NCI-H69 (cell line): ENCODE results near the gene SOHLH2.

Experiments
- DNase-seq: peaks from one replicate; lab custom pipeline; 2025; lab: John Stamatoyannopoulos, UW

SOHLH2 gene, protein sequence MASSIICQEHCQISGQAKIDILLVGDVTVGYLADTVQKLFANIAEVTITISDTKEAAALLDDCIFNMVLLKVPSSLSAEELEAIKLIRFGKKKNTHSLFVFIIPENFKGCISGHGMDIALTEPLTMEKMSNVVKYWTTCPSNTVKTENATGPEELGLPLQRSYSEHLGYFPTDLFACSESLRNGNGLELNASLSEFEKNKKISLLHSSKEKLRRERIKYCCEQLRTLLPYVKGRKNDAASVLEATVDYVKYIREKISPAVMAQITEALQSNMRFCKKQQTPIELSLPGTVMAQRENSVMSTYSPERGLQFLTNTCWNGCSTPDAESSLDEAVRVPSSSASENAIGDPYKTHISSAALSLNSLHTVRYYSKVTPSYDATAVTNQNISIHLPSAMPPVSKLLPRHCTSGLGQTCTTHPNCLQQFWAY

DNA sequence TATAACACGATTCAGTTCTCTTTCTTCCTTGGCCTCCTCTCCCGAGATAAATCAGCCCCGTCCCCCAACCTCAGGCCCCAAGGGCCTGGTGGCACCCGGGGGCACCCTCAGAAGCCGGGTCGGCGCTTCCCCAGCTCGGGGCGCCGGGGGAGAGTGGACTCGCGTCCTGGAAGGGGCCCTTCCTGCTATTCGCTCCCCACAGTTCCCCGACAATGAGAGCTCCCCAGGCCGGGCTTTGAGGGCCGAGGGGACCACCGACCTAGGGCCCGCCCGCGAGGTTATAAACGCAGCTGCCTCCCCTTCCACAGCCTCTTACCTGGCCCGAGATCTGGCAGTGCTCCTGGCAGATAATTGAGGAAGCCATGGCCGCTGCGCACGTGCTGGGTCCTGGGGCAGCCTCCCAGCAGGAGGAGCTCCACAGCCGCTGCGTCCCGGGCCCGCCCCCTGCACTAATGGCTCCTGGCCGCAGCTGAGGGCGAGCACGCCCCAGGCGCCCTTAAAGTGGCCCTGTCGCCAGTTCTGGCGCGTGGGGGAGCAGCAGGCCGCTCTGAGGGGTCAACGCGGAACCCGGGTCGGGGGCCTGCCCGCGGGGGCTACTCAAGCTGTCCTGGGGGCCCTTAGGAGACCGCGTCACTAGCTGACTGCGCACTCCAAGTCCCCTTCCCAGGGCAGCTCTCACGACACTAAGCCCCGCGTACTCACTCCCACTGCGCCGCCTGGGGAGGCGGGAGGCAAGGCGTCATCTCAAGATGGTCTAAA, at the start of gene SOHLH2:
TSS of gene SOHLH2 (minus strand) at position 394 of the 759 bp plus-strand sequence. CDS start at position 364, 30 bp downstream.
- DNase-seq: no peak

DNA sequence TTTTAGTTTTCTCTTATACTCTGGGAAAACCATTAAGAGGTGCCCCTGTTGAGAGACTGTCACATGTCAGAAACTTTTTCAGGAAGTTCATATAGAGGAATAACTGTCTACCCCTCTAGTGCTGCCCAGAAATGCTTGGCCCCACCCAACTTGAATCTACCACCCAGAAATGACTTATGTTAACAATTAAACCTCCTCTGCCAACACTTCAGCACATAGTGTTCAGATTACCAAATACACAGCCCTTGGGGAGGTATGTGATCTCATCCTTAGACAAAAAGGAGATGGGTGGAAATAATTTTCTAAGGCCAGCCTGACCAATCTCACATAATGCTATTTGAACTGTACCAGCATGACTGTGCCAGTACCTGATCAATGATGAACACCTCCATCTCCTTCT, 47.6 kb upstream of the SOHLH2 start:
- no peak for DNase-seq

DNA sequence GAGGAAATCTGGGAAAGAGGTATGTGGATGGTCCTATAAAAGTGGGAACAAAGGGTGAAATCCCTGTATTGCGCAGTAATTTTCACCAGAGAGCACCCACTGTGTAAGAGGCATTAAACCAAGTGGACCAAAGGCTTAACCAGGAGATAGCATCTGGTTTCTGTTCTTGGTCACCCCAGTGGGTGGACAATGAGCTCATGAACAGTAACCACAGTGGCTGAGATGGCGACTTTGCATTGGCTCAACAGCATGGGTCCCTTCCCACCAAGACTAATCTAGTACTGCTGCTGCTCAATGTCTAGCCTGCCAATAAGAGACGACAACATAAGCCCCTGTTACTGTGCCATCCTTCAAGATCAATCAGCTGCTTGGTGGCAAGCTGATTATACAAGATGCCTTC, 46.7 kb upstream of the SOHLH2 start:
- DNase-seq: no peak

DNA sequence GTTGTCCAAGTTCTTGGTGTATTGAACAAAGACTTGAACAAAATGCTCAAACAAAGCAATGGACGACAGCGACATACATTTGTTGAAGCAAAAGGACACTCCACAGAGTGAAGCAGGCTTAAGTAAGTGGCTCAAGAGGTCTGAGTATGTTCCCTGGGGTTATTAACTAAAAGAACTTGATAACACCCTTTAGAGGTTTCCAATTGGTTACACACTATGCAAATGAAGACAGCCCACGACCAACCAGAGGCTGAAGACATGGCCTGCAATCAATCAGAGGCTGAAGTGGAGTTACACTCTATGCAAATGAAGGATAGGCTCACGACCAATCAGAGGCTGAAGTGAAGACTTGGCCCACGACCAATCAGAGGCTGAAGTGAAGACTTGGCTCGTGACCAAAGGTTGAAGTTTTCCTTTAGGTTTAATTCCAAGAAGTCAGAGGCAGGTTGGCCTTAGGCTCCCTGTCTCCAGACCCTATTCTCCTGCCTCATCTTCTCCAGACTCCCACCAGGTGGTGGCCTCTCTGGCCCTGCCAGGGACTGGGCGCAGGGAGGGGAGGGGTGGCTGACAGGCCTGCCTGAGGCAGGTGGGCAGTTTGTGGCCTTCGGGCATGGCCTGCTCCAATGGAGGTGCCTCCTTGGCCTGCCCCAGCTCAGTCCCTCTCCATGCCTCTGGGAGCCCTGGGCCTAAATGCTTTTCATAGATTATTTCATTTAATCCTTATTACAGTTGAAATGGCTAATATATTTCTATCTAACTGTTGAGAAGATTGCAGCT, 45.2 kb upstream of the SOHLH2 start:
- no peak for DNase-seq

DNA sequence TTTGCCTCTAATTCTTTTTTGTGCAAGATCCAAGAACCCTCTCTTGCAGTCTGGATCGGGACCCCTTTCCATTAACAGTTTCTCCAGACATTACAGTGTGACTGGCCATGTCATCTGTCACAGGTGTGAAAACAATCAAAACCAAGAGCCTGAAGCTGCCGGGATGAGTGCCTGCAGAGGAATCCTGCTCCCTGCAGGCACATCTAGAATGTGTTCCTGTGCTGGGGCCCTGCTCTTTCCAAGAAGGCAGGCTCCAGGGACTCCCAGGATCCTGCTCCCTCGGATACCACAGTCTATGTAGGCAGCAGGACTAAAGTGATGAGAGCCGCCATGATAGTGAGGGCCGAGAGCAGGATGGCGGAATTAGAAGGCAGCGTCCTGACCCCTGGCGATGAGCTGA, 44.5 kb upstream of the SOHLH2 start:
- DNase-seq: no peak

DNA sequence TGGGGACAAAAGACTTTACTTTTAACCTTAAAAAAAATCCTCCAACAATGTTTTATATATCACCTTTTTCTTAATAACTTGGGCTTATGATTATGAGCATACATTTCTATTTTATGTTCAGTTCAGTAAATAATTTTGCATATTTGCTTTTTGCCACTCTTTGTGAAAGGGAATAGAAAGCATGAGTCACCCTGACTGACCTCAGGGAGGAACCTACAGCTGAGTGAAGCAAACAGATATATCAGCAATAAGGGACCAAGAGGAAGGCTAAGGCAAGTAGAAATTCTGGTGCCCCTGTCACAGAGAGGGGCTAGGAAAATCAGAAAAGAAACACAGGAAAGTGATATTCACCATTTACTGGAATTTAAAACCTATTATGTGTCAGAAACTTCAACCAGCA, 37.2 kb upstream of the SOHLH2 start:
- DNase-seq: peak; percentile 5

DNA sequence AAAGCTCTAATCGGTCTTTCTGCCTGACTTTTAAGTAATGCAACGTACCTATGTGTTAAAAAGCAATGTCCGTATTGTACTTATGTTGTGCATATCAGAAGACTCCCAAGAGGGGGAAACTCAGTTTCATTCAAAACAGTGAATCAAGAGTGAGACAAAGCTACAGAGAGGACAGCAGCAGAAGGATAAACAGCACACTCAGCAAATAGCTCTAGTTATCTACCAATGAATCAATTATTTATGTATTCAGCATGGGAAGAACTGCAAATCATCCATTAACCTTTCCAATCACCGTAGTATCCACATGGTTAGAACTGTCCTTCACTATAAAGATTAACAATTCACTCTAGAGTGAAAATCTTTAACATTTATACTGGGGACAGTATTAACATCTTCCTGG, 36.7 kb upstream of the SOHLH2 start:
- DNase-seq: no peak

DNA sequence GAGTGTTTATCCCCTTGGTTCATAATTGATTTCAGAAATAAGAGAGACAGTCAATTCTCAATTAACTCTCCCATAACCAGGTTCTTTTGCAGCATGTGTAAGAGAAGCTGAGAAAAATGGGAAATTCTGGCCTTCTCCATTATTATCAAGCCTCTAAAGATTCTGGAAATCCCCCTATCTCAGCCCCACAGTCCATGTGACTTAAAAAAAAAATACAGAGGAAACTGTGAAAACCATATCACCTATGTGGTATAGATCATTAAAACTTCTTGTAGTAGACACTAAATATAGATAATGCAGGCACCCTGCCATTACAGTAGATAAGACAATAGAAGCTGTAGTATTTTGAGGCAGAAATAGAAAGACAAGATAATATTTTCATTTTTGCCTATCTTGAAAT, 34.3 kb upstream of the SOHLH2 start:
- no peak for DNase-seq

DNA sequence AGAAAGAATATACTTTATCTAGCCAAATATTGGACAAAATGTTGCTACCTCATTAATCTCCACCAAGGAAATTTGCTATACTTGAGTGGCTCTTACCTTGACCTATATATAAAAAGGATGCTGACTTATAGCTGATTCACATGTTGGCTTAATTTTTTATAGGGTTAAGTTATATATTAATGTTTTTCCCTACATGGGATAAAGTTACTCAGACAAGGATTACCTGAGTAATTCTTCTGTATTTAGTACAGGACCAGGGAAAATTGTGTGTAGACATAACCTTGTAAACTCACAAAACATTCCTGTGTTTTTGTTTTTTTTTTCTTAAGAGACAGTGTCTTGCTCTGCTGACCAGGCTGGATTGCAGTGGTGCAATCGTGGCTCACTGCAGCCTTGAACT, 30.6 kb upstream of the SOHLH2 start:
- no peak for DNase-seq

DNA sequence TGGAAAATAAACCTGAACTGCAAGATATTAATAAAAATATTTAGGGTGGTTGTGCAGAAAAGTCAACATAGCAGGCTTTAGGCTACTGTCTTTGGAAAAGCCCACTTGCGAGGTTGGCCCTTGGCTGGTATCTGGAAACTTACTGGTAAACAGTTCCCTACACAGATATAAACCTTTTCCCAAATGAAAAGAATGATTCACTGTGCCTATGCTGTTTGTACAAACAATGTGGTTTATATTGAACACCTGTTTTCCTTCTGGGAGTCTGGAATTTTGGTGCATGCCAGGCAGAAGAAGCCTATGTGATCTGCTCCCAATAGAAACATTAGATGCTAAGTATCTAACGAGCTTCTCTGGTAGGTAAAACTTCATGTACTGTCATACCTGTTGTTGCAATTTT, 29.7 kb upstream of the SOHLH2 start:
- no peak for DNase-seq

DNA sequence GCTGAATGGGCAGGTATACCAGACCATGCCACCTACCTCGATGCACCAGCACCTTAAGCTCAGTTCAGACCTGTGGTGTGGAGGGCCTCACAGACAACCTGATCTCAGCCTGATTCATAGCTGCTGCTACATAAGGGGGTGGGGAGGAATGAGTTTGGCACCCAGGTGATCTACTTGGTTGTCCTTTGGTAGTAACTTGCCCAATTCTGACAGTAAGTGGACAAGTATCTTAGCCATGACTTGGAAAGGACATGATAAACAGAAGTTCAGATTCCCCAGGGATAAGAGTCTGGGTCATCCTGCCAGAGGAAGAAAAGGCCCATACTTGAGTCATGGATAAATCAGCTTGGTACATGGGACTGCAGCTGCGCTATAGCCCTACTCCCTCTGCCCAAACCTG, 28.4 kb upstream of the SOHLH2 start:
- no peak for DNase-seq

DNA sequence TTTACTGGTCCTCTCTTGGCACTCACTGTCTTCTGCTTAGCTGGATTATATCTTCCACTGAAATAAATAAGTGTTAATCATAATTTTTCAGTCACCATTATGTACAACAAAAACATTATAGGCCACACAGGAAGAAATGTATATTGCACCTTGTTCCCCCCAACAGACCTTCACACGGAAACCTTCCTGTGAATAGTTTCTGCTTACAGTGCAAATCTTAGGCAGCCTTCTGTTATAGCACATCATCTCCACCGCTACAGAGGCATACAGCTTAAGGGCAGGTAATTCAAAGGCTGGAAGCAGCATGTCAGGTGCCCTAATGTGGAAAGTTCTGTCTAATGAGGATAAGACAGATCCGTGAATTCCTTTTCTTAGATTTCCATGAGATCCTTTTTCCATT, 16.9 kb upstream of the SOHLH2 start:
- no peak for DNase-seq

DNA sequence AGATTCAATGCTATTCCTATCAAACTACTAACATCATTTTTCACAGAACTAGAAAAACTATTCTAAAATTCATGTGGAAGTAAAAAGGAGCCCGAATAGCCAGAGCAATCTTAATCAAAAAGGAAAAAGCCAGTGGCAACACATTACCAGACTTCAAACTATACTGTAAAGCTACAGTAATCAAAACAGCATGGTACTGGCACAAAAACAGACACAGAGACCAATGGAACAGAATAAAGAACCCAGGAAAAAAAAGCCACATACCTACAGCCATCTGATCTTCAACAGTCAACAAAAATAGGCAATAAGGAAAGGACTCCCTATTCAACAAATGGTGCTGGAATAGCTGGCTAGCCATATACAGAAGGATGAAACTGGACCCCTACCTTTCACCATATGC, 10.4 kb upstream of the SOHLH2 start:
- no peak for DNase-seq

DNA sequence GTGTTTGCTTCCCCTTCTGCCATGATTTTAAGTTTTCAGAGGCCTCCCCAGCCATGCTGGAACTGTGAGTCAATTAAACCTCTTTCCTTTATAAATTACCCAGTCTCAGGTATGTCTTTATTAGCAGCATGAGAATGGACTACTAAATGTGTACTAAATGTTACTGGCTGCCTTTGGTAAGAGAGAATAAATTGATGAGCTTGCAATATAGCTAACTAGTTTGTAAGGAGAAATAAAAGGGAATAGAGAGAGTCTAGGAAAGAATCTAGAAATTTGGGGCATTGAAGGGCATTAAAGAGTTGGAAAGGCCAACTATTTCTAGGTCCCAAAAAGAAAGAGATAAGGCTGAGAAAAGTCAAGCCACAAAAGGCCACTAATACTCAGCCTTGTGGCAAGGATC, 5.5 kb upstream of the SOHLH2 start:
- no peak for DNase-seq

DNA sequence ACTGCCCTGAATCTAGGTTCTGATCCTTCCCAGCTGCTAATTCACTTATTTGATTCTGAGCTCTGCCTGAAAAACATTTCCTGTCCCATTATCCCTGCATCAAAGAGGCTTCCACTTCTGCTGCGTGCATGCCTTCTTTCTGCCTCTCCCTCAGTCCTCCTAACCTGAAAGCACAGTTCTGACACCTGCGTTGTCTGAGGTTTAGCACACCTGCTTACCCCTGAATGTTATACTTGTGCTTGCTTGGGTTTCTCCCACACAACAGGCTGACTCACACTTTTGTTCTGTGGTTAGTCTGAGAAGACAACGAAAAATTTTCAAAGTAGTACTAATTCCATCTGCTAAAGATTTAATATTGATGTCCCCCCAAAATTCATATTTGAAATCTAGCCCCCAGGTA, 3.1 kb upstream of the SOHLH2 start:
- no peak for DNase-seq

DNA sequence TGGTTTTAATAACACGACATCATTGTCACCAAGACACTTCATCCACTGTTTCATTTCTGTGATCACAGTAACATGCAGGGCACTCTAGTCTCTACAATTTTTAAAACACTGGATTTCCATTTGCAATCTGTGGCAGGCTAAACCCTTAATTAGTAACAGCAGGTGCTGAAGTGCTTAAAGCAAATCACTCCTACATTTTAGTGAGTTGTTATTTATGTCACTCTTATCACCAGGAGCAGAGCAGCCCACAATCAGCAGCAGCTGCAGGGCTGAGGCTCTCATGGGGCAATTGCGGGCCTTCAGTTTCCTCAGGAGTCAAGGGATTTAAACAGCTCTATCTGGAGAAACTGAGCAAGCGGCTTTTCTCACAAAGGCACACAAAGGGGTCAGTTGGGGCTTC, 1.6 kb downstream of the SOHLH2 start:
- peak; percentile 27 for DNase-seq

DNA sequence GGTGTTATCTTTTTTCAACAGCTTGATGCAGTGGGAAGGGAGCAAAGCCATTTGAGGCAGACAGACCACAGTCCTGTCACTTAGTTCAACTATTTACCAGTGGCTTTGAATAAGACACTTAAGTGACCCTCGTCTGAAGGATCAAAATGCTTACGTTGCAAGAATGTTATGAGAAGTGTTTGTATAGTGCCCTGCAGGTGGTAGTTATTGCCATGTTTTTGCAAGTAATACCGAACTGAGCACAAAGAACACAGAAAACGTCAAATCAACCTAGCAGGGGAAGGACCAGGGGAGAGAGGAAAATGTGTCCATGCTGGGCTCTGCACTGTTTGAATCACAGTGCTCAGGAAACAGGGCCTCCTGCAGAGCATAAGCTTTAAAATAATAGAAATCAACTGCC, 2.8 kb downstream of the SOHLH2 start:
- no peak for DNase-seq

DNA sequence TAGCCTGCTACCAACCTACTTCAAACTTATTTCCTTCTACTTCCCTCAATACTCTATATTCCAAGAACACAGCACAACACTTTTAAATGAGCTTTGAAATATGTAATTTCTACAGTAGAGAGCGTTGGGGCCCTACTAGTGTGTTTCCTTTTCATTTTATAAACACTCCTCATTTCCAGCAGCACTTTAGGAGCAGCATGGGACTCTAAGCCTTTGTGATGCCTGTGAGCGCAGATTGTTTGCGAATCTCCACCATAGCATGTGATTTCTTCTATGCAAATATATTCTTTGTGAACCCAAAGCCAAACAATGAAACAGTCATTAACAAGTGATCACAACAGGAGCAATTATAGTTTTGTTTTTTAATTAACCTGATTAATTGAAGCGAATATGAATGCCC, 3.6 kb downstream of the SOHLH2 start:
- DNase-seq: peak; percentile 10

DNA sequence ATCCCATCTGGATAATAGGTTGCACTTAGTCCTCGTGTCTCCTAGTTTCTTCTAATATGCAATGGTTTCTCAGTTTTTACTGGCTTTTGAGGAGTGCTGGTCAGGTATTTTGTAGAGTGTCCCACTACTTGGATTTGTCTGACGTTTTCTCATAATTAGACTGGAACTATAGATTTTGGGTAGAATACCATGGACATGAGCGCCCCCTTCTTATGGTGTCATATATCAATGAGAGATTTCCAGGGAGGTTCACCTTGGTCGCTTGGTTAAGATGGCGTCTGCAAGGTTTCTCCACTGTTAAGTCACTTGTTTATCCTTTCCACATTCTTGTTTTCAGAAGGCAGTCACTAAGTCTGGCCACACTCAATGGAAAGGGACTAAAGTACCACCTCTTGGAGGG, 6.7 kb downstream of the SOHLH2 start:
- peak; percentile 36 for DNase-seq

DNA sequence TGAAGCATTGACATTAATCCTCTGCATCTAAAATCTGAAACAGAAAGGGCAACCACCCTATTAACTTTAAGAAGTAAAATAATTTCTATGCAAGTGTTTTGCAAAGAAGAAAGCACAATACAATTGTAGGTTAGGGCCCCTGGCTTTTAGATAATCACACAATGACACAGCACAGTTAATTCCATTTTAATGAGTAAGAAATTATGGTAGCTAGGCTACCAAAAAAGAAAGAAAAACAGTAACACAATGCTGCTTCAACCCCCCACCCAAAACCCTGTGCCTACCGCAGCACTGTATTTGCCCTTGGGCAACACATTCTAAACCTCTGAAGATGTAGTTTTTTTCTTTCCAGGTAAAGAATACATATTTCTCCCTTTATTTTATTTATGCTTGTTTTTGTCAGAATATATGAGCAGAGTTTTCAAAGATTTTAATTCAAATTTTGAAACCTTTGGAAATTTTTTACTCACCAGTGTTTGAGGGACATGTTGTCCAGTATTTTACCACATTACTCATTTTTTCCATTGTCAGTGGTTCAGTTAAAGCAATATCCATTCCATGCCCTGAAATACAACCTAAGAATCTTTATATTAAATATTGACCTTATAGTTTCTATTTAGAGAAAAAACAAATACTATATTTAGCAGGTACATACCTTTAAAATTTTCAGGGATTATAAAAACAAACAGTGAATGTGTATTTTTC, 21.1 kb downstream of the SOHLH2 start:
- DNase-seq: peak; percentile 89

DNA sequence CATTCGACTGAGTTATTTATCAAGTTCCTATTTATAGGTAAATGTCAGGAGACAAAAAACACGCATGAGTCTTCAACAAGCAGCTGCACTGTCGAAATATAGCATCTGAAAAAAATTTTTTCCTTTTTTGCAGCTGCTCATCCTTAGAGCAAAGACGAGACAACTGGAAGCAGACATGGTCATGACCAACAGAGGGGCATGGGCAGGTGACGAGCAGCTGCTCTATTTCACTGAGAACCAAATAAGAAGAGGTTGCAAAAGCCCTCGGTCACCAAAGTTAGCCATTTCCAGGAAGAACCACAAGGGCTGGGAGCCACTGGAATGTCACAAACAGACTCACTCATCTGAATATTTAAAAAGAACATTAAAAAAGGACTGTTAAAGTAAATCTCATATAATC, 22.2 kb downstream of the SOHLH2 start:
- DNase-seq: peak; percentile 11

DNA sequence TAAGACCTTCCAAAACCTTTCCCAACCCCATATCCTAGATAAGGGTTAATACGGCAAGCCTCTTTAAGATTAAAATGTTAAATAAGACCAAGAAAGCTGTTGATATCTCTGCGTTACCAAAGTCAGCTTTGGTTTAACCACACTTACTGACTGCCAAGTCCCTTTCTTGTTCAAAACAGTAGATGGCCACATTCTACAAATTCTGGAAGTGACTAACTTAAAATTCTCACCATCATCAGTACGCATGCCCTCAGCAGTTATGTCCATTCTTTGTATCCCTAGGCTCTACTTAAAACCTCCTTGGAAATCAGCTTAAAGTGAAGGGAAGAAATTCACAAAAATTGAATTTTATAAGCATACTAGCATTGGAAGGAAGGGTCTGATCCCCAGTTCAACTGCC, 23.6 kb downstream of the SOHLH2 start:
- DNase-seq: no peak
